HG03342 (cell line): ENCODE measurements around the gene NWD2.
"Not testable (repeated sequence)": the region's sequence is repeated elsewhere in the genome, so short reads cannot be mapped to it uniquely, and the experiment has no call there.

ENCODE experiments used
- ATAC-seq: cut with Tn5 transposase; IDR thresholded peaks from one replicate; pipeline ENCODE4 v1.9.1; 2021; ENCODE audit warnings: mild to moderate bottlenecking, moderate library complexity; ENCODE audit not compliant: unreplicated experiment

Gene NWD2

DNA sequence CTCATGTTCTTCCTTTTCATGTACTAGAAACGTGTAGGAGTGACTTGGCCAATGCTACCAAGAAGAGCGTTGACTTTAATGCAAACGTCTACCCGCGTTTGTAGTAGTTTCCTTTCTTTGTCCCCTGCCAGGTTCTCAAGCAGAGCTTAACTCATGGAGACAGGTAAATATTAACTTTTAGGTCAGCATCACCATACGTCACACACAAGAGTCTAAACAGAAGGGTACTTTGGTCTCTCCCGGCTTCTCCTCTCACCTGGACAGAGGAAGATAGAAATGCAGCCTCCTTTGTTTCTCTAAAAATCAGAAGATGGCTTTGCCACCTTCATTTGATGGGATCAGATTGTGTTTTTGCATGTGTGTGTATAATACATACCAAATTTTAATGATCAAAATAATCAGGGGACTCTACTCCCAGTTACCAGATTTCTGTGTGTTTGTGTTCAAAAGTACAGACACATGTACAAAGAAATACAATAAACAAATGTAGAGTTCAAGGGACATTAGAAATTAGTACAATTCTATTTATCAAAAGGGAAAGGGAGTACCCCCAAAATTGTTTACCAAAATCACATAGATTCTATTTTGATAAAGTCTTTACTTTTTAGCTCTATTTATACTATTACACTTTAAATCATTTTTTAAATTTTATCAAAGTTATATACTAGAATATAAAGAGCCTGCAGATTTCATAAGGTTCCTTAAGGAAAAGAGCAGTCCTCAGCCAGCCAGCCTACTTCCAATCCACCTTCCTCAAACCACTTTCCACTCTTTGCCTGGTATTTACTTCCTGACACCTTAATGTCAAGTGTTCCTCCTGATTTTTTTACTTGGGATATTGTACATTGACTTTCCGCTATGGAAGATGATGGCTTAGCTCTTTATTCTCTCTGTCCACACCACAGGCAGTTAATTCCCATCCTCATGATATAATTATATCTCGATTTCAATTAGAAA lies 246.1 kb downstream of the NWD2 start:
- ATAC-seq, result no peak

DNA sequence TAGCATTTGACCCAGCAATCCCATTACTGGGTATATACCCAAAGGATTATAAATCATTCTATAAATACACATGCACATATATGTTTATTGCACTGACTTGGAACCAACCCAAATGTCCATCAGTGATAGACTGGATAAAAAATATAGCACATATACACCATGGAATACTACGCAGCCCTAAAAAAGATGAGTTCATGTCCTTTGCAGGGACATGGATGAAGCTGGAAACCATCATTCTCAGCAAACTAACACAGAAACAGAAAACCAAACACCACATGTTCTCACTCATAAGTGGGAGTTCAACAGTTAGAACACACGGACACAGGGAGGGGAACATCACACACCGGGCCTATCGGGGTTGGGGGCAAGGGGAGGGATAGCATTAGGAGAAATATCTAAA lies 250.8 kb downstream of the NWD2 start:
- ATAC-seq, result not testable (repeated sequence)
